Activated CD4-positive, alpha-beta memory T cell treated with anti-CD3 and anti-CD28 coated beads for 36 hours (primary cell): Measurements from ENCODE around the gene ARIH2. TPM values are rescaled to one million over a fixed set of nuclear protein-coding genes. Genes with fewer than 3 reads are reported as not detected.
A peak's percentile ranks its signal among the peaks of the same experiment; 100 is the strongest.
"Not testable (repeated sequence)": the region's sequence is repeated elsewhere in the genome, so short reads cannot be mapped to it uniquely, and the experiment has no call there.

Experiments
- CTCF ChIA-PET: fragments of 350-600 bp; sonication (Branson Sonifier 250); formaldehyde crosslinking; loops from one replicate; lab custom pipeline; 2021; ENCODE audit warnings: antibody characterized with exemption, inconsistent platforms; lab: Charles Lee
- POLR2A ChIA-PET: fragments of 350-600 bp; sonication (Branson Sonifier 250); formaldehyde crosslinking; loops from one replicate; lab custom pipeline; 2021; ENCODE audit warnings: antibody characterized with exemption; lab: Charles Lee
- DNase-seq: peaks from one replicate; pipeline ENCODE4 v3.0.0-alpha.2; 2020
- H3K27ac Mint-ChIP-seq: one replicate; pipeline ENCODE4 v1.8.0; 2021; ENCODE audit warnings: mixed read lengths
- H3K27me3 Mint-ChIP-seq: one replicate; pipeline ENCODE4 v1.8.0; 2021; ENCODE audit warnings: mixed read lengths
- H3K36me3 Mint-ChIP-seq: one replicate; pipeline ENCODE4 v1.8.0; 2021; ENCODE audit warnings: mixed read lengths
- H3K4me1 Mint-ChIP-seq: one replicate; pipeline ENCODE4 v1.8.0; 2021; ENCODE audit warnings: low read depth, mixed read lengths
- H3K4me3 Mint-ChIP-seq: one replicate; pipeline ENCODE4 v1.8.0; 2021; ENCODE audit warnings: mild to moderate bottlenecking, mixed read lengths
- H3K9me3 Mint-ChIP-seq: one replicate; pipeline ENCODE4 v1.8.0; 2021; ENCODE audit warnings: mixed read lengths
- intact Hi-C: fragments of 100-400 bp; cut with micrococcal nuclease; formaldehyde crosslinking; loops from one replicate; pipeline ENCODE4 v1.15.1; 2023
- total RNA-seq, 2 experiments: library from RNA; stranded (reverse); gene quantifications; one replicate each; pipeline ENCODE4 v1.2.3, GENCODE V29; 2021

Gene ARIH2
- total RNA-seq, 2 experiments from 2014 or later: 109 to 130 TPM

DNA sequence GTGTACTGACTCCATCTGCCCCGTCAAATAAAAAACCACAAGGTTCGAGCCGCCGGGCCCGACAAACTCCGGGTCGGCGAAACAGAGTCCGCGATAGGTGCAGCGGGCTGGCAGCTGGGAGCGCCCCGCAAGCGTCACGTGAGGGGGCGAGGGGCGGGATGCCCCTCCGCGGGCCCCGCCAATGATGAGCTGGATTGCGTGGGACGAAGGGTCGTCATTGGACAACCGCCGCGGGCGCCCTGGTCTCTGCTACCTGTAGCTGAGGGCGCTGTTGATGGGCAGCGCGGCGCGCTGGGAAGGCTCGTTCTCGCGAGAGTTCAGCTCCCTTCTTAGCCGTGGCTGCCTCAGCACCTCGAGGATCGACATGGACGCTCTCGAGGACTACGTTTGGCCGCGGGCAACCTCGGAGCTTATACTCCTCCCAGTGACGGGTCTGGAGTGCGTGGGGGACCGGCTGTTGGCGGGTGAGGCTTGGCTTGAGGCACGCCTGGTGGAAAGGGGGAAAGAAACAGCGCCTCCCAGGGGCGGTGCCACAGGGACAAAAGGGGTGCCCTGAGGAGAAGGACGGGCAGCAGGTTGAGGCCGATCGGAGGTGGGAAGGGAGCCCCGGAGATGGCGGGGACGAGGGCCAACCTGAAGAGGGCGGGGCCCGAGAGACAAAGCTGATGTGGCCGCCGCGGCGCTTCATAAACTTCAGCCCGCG is 88.6 kb downstream of the ARIH2 start, which contains the start of gene WDR6:
WDR6 (plus strand) TSS at position 324 of the 703 bp plus-strand sequence; CDS start at position 365, 41 bp downstream.
- Mint-ChIP-seq H3K9me3 (no peaks in the 10 kb centered on the region), H3K27me3 (no peaks in the 10 kb centered on the region), H3K36me3 (peaks cover 21% of the 10 kb centered on the region), H3K4me3 (peak within 1 kb of the TSS; percentile 95), H3K27ac (peak within 1 kb of the TSS; percentile 98), H3K4me1 (peaks cover 21% of the 10 kb centered on the region)
- ChIA-PET POLR2A (interaction anchor here (0.5 to 7.8 kb wide), 13 partner anchors 12 to 462 kb away, joined by 3 to 135 read pairs (median 4); partner anchors contain the start of genes ARIH2, DALRD3, IMPDH2 and NDUFAF3), CTCF (interaction anchor here (0.6 to 4.7 kb wide), 18 partner anchors 10 to 1145 kb away, joined by 3 to 65 read pairs (median 4); partner anchors contain the start of genes DALRD3, NDUFAF3, P4HTM and QRICH1)
- intact Hi-C loops: loop anchor here (1.0 to 5.0 kb wide), 5 partner anchors 14 to 450 kb away; partner anchors contain the start of genes ARIH2 and PFKFB4
- peak; percentile 99 for DNase-seq

DNA sequence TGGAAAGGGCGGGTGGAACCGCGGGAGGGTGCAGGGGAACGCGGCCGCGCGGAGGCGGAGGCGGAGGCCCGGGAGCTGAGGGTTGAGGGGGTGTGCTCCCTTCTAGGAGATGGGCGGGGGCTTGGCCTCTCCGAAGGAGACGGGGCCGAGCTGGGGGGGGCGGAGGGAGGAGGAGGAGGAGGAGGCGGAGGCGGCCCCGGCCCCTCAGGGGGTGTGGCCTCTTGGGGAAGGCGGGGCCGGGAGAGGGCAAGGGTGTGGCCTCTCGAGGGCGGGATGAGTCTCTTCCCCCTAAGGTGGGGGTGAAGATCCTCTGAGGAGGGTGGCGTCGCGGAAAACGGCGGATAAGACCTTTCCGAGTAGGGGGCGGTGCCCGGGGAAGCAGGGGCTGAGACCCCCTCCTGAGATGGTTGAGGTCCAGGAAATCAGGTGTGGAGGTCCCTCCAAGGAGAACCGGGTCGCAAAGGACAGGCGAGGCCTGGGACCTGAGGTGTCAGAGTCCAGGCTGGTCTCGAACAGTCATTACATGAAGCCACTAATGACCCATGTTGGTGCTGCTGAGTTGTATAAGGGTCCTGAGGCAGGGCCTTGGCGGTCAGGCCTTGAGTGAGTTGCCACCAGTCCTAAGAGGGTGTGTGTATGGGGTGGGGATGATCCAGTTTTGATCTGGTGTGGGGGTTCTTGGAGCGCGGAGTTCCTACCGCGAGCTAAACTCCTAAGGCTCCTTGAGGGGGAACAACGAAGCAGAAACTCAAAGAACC is 89.3 kb downstream of the ARIH2 start:
- Mint-ChIP-seq H3K27ac (peak overlapping the region; percentile 98), H3K4me1 (peaks cover 21% of the 10 kb centered on the region), H3K27me3 (no peaks in the 10 kb centered on the region), H3K9me3 (no peaks in the 10 kb centered on the region), H3K36me3 (peaks cover 22% of the 10 kb centered on the region), H3K4me3 (peak overlapping the region; percentile 95)
- DNase-seq: peak; percentile 92
- ChIA-PET POLR2A (interaction anchor here (1.0 to 7.8 kb wide), 9 partner anchors 12 to 404 kb away, joined by 3 to 135 read pairs (median 13); partner anchors contain the start of genes ARIH2, DALRD3, IMPDH2 and NDUFAF3), CTCF (interaction anchor here (0.6 to 4.7 kb wide), 12 partner anchors 9 to 398 kb away, joined by 3 to 65 read pairs (median 11); partner anchors contain the start of genes DALRD3, NDUFAF3, P4HTM and QRICH1)
- intact Hi-C loops: loop anchor here (1.0 to 5.0 kb wide), 5 partner anchors 13 to 451 kb away; partner anchors contain the start of genes ARIH2 and PFKFB4

DNA sequence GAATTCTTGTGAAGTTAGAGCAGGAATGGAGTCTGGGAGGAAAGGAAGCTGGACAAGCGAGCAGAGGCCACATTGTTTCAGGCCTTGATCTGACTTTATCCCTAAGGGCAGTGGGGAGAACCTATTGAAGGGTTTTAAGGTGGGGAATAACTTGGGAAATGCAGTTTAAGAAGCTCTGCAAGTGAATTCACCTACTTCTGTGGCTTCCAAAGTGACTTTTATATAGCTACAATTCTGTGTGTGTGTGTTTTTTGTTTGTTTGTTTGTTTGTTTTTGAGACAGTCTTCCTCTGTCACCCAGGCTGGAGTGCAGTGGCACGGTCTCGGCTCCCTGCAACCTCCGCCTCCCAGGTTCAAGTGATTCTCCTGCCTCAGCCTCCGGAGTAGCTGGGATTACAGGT is 90.0 kb downstream of the ARIH2 start:
- Mint-ChIP-seq H3K4me3 (peak overlapping the region; percentile 95), H3K4me1 (peaks cover 24% of the 10 kb centered on the region), H3K27ac (peak overlapping the region; percentile 98), H3K36me3 (peaks cover 22% of the 10 kb centered on the region)
- H3K27me3 Mint-ChIP-seq, DNase-seq, H3K9me3 Mint-ChIP-seq: not testable (repeated sequence)
- ChIA-PET CTCF (interaction anchor here (0.6 to 4.7 kb wide), 7 partner anchors 8 to 397 kb away, joined by 3 to 65 read pairs (median 19); partner anchors contain the start of genes DALRD3, IMPDH2, NDUFAF3 and P4HTM), POLR2A (interaction anchor here (2.7 to 7.8 kb wide), 2 partner anchors 11 to 18 kb away, joined by 46 to 135 read pairs; partner anchors contain the start of genes DALRD3, NDUFAF3 and P4HTM)
- intact Hi-C loops: loop anchor here (5.0 kb wide), 1 partner anchor 91 kb away; the partner anchor contains the start of gene ARIH2

DNA sequence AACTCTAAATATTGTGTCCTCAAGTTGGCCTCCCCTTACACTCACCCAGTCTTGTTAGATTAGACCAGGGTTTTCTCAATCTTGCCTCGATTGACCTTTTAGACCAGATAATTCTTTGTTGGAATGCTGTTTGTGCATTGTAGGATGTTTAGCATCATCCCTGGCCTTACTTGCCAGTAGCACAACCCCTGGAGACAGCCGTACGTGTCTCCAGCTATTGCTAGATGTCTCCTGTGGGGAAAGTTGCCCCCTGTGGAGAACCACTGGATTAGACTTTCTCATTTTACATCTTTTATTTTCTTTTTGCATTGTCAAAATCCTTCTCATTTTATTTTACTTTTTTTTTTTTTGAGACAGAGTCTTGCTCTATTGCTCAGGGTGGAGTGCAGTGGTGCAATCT is 90.8 kb downstream of the ARIH2 start:
- H3K36me3 Mint-ChIP-seq: peaks cover 22% of the 10 kb centered on the region
- peak overlapping the region; percentile 37 for H3K4me3 Mint-ChIP-seq
- peaks cover 24% of the 10 kb centered on the region for H3K4me1 Mint-ChIP-seq
- POLR2A ChIA-PET: interaction anchor here (7.8 kb wide), 1 partner anchor 11 kb away, joined by 135 read pairs; the partner anchor contains the start of genes DALRD3 and NDUFAF3
- intact Hi-C loops: loop anchor here (5.0 kb wide), 1 partner anchor 92 kb away; the partner anchor contains the start of gene ARIH2
- CTCF ChIA-PET: interaction anchor here (1.0 to 4.7 kb wide), 5 partner anchors 8 to 84 kb away, joined by 3 to 65 read pairs (median 24); partner anchors contain the start of genes DALRD3, IMPDH2, NDUFAF3 and QRICH1
- no peaks in the 10 kb centered on the region for H3K9me3 Mint-ChIP-seq
- no peaks in the 10 kb centered on the region for H3K27me3 Mint-ChIP-seq
- peak overlapping the region; percentile 57 for H3K27ac Mint-ChIP-seq
- no peak for DNase-seq

DNA sequence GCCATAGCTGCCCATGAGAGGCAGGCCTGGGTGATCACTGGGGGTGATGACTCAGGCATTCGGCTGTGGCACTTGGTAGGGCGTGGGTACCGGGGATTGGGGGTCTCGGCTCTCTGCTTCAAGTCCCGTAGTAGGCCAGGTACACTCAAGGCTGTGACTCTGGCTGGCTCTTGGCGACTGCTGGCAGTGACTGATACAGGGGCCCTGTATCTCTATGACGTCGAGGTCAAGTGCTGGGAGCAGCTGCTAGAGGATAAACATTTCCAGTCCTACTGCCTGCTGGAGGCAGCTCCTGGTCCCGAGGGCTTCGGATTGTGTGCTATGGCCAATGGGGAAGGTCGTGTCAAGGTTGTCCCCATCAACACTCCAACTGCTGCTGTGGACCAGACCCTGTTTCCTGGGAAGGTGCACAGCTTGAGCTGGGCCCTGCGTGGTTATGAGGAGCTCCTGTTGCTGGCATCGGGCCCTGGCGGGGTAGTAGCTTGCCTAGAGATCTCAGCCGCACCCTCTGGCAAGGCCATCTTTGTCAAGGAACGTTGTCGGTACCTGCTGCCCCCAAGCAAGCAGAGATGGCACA is 93.9 kb downstream of the ARIH2 start:
- CTCF ChIA-PET: interaction anchor here (1.4 to 3.4 kb wide), 4 partner anchors 9 to 25 kb away, joined by 4 to 22 read pairs (median 8); partner anchors contain the start of gene NDUFAF3
- no peaks in the 10 kb centered on the region for H3K27me3 Mint-ChIP-seq

DNA sequence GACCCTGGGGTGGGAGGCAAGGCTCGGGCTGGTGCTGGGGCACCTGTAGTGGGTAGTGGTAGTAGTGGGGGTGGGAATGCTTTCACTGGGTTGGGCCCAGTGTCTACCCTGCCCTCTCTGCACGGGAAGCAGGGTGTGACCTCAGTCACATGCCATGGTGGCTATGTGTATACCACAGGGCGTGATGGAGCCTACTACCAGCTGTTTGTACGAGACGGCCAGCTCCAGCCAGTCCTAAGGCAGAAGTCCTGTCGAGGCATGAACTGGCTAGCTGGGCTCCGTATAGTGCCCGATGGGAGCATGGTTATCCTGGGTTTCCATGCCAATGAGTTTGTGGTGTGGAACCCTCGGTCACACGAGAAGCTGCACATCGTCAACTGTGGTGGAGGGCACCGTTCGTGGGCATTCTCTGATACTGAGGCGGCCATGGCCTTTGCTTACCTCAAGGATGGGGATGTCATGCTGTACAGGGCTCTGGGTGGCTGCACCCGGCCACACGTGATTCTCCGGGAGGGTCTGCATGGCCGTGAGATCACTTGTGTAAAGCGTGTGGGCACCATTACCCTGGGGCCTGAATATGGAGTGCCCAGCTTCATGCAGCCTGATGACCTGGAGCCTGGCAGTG is 94.6 kb downstream of the ARIH2 start:
- H3K4me3 Mint-ChIP-seq: no peak overlapping the region
- POLR2A ChIA-PET: interaction anchor here (7.8 kb wide), 1 partner anchor 7 kb away, joined by 135 read pairs; the partner anchor contains the start of genes DALRD3 and NDUFAF3
- intact Hi-C loops: no loop called here

More for the DNA sequence above, 93.9 kb downstream of the ARIH2 start:
- intact Hi-C loops: no loop called here
- POLR2A ChIA-PET: interaction anchor here (0.6 to 7.8 kb wide), 3 partner anchors 7 to 120 kb away, joined by 3 to 135 read pairs (median 5); partner anchors contain the start of genes DALRD3 and NDUFAF3
- H3K27ac Mint-ChIP-seq: no peak overlapping the region
- DNase-seq: no peak
- H3K36me3 Mint-ChIP-seq: peaks cover 32% of the 10 kb centered on the region
- H3K9me3 Mint-ChIP-seq: no peaks in the 10 kb centered on the region
- peaks cover 29% of the 10 kb centered on the region for H3K4me1 Mint-ChIP-seq
- no peak overlapping the region for H3K4me3 Mint-ChIP-seq

DNA sequence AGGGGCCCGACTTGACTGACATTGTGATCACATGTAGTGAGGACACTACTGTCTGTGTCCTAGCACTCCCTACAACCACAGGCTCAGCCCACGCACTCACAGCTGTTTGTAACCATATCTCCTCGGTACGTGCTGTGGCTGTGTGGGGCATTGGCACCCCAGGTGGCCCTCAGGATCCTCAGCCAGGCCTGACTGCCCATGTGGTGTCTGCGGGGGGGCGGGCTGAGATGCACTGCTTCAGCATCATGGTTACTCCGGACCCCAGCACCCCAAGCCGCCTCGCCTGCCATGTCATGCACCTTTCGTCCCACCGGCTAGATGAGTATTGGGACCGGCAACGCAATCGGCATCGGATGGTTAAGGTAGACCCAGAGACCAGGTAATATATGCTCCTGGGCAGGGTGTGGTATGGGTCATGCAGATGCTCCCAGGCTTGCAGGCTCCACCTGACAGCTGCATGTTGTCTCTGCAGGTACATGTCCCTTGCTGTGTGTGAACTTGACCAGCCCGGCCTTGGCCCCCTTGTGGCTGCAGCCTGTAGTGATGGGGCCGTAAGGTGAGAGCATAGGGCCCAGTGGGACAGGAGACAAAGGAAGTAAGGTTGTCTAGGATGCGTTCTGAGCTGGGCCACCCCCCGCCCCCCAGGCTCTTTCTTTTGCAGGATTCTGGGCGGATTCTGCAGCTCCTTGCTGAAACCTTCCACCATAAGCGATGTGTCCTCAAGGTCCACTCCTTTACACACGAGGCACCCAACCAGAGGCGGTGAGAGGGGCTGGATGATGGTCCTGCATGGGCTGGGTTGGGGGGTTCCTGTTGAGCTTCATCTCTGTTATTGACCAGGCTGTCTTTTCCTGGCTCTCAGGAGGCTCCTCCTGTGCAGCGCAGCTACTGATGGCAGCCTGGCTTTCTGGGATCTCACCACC is 95.4 kb downstream of the ARIH2 start:
- H3K4me3 Mint-ChIP-seq: no peak overlapping the region
- CTCF ChIA-PET: interaction anchor here (1.1 to 3.4 kb wide), 5 partner anchors 7 to 357 kb away, joined by 3 to 32 read pairs (median 7); partner anchors contain the start of genes NDUFAF3 and P4HTM
- peak; percentile 64 for DNase-seq
- no peak overlapping the region for H3K27ac Mint-ChIP-seq
- no peaks in the 10 kb centered on the region for H3K9me3 Mint-ChIP-seq
- H3K36me3 Mint-ChIP-seq: peaks cover 25% of the 10 kb centered on the region
- peaks cover 23% of the 10 kb centered on the region for H3K4me1 Mint-ChIP-seq
- no peaks in the 10 kb centered on the region for H3K27me3 Mint-ChIP-seq
- POLR2A ChIA-PET: interaction anchor here (1.2 kb wide), 1 partner anchor 24 kb away, joined by 4 read pairs; no protein-coding TSS in a partner anchor
- intact Hi-C loops: no loop called here

More for the DNA sequence above, 94.6 kb downstream of the ARIH2 start:
- peaks cover 25% of the 10 kb centered on the region for H3K4me1 Mint-ChIP-seq
- CTCF ChIA-PET: interaction anchor here (1.4 to 3.4 kb wide), 4 partner anchors 8 to 25 kb away, joined by 4 to 32 read pairs (median 14); partner anchors contain the start of genes NDUFAF3 and P4HTM
- H3K9me3 Mint-ChIP-seq: no peaks in the 10 kb centered on the region
- no peak overlapping the region for H3K27ac Mint-ChIP-seq
- peaks cover 28% of the 10 kb centered on the region for H3K36me3 Mint-ChIP-seq
- no peak for DNase-seq
- no peaks in the 10 kb centered on the region for H3K27me3 Mint-ChIP-seq

- H3K9me3 Mint-ChIP-seq: no peaks in the 10 kb centered on the region
- ChIA-PET POLR2A (interaction anchor here (1.2 to 9.7 kb wide), 2 partner anchors 6 to 25 kb away, joined by 4 to 135 read pairs; partner anchors contain the start of gene WDR6), CTCF (interaction anchor here (1.7 to 3.8 kb wide), 4 partner anchors 7 to 27 kb away, joined by 3 to 32 read pairs (median 27); partner anchors contain the start of genes P4HTM and WDR6)
- H3K4me3 Mint-ChIP-seq: no peak overlapping the region
- H3K4me1 Mint-ChIP-seq: peaks cover 27% of the 10 kb centered on the region
- H3K27ac Mint-ChIP-seq: peak overlapping the region; percentile 9
- intact Hi-C loops: no loop called here
- no peak for DNase-seq
- H3K27me3 Mint-ChIP-seq: no peaks in the 10 kb centered on the region
- H3K36me3 Mint-ChIP-seq: peaks cover 22% of the 10 kb centered on the region
Measured at GRCh38 chr3:49015072-49015471, 96.4 kb downstream of the ARIH2 start.

- CTCF ChIA-PET: interaction anchor here (0.6 to 3.8 kb wide), 4 partner anchors 8 to 188 kb away, joined by 3 to 30 read pairs (median 14); partner anchors contain the start of genes P4HTM and WDR6
- peaks cover 22% of the 10 kb centered on the region for H3K36me3 Mint-ChIP-seq
- no peak overlapping the region for H3K27ac Mint-ChIP-seq
- no peak overlapping the region for H3K4me3 Mint-ChIP-seq
- peaks cover 29% of the 10 kb centered on the region for H3K4me1 Mint-ChIP-seq
- no peaks in the 10 kb centered on the region for H3K27me3 Mint-ChIP-seq
- intact Hi-C loops: no loop called here
- DNase-seq: no peak
- H3K9me3 Mint-ChIP-seq: no peaks in the 10 kb centered on the region
- POLR2A ChIA-PET: interaction anchor here (9.7 kb wide), 1 partner anchor 6 kb away, joined by 135 read pairs; the partner anchor contains the start of gene WDR6
Measured at GRCh38 chr3:49015765-49016164, 97.1 kb downstream of the ARIH2 start.
